ENCODE data around the gene TRERF1. TPM values are rescaled to one million over a fixed set of nuclear protein-coding genes. Genes with fewer than 3 reads are reported as not detected.
A peak's percentile ranks its signal among the peaks of the same experiment; 100 is the strongest.

TRERF1 gene
- total RNA-seq, 1 donor, result 6.5 TPM

GRCh38 chr6:42385339-42385738 lies 66.4 kb downstream of the TRERF1 start:
- H3K4me3 ChIP-seq (ENCODE audit: low read depth, low read length), result no peak overlapping the region
- no peak for DNase-seq (ENCODE audit: low read depth)
- TF ChIP-seq, protein P1, sequence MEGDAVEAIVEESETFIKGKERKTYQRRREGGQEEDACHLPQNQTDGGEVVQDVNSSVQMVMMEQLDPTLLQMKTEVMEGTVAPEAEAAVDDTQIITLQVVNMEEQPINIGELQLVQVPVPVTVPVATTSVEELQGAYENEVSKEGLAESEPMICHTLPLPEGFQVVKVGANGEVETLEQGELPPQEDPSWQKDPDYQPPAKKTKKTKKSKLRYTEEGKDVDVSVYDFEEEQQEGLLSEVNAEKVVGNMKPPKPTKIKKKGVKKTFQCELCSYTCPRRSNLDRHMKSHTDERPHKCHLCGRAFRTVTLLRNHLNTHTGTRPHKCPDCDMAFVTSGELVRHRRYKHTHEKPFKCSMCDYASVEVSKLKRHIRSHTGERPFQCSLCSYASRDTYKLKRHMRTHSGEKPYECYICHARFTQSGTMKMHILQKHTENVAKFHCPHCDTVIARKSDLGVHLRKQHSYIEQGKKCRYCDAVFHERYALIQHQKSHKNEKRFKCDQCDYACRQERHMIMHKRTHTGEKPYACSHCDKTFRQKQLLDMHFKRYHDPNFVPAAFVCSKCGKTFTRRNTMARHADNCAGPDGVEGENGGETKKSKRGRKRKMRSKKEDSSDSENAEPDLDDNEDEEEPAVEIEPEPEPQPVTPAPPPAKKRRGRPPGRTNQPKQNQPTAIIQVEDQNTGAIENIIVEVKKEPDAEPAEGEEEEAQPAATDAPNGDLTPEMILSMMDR (IDR thresholded peaks at IDR 0.05; ENCODE audit: insufficient read depth, low read depth, low read length), result no peak

DNA sequence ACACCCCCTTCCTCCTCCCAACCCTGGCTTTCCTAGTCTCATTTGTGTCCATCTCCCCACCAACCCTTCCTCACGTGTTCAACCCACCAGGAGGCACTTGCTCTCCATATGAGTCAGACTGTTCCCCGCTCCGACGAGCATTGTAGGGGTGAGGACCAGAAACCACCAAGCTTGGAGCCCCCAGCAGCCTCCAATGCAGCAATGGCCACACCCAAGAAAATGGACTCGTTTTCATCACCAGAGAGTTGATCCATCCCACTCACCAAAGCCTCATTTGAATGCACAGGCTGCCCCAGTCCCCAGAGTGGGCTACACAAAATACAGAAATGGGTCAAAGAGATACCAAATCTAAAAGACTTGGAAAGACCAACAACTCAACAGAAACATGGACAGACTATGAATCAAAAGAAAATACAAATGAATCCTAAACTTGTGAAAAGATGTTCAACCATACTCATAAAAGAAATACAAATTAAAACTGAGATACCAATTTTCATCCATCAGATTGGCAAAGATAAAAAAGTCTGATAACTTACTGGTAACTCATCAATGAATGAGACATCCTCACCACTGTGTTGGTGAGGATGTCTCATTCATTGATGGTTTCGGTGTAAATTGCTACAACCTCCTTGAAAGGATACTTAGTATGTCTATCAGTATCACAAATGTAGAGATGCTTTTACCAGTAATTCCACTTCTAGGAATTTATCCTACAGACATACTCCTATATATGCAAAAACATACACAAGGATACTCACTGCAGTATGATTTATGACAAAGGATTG lies 68.1 kb downstream of the TRERF1 start:
- H3K4me3 ChIP-seq (ENCODE audit: low read depth, low read length), result no peak overlapping the region
- no peak for DNase-seq (ENCODE audit: low read depth)
- TF ChIP-seq, protein P1 (IDR thresholded peaks at IDR 0.05; ENCODE audit: insufficient read depth, low read depth, low read length), result no peak

DNA sequence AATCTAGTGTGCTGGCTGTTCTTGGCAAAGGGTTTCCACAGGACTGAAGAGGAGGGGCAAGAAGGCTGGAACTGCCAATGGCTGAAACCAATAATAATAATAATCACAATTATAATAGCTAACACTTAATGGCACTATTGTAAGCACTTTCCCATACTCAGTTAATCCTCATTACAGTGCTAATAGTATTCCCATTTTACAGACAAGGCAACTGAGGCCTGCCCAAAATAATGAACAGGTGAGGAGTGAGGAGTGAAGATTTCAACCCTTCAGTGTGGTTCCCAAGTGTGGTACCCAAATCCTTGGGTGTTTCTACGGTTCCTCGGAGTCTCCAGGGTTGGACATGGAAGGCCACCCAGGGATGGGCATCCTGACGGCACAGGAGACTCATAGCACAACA lies 69.9 kb downstream of the TRERF1 start:
- DNase-seq (ENCODE audit: low read depth), result no peak
- TF ChIP-seq, protein P1 (IDR thresholded peaks at IDR 0.05; ENCODE audit: insufficient read depth, low read depth, low read length), result no peak
- H3K4me3 ChIP-seq (ENCODE audit: low read depth, low read length), result no peak overlapping the region

DNA sequence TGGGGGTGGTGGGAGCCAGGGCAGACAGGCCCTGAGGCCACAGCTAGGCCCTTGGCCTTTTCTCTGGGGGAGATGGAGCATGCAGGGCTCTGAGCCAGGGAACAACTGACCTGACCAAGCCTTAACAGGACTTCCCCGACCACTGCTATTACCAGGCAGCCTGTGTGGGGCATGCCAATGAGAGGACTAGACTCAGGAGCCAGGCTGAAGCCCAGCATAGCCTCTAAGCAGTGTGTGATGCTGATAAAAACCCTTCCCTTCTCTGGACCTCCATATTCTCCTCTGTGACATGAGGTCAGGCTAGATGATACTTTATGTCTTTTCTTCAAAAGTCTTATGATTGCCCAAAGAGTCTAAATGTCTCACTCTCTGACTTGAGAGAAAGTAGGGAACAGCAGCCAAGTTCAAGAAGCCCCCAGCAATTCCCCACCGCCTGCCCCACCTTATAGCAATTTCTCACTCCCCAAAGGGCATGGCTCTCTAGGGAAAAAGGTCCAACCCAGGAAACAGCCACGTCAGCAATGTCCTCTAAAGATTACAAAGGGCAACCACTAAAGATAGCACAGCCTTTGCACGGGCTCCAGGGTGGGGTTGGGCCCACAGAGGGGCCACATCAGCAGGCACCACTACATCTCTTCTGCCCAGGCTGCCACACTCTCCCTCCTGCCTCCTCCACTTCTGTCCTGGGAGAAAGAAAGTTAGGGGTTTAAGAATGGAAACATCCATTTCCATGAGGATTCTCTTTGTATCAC lies 71.3 kb downstream of the TRERF1 start:
- no peak overlapping the region for H3K4me3 ChIP-seq (ENCODE audit: low read depth, low read length)
- DNase-seq (ENCODE audit: low read depth), result peak; percentile 73
- TF ChIP-seq, protein P1 (IDR thresholded peaks at IDR 0.05; ENCODE audit: insufficient read depth, low read depth, low read length), result no peak

GRCh38 chr6:42378536-42378935 lies 73.2 kb downstream of the TRERF1 start:
- DNase-seq (ENCODE audit: low read depth), result no peak
- TF ChIP-seq, protein P1 (IDR thresholded peaks at IDR 0.05; ENCODE audit: insufficient read depth, low read depth, low read length), result no peak
- H3K4me3 ChIP-seq (ENCODE audit: low read depth, low read length), result no peak overlapping the region

GRCh38 chr6:42378125-42378524 lies 73.6 kb downstream of the TRERF1 start:
- no peak overlapping the region for H3K4me3 ChIP-seq (ENCODE audit: low read depth, low read length)
- TF ChIP-seq, protein P1 (IDR thresholded peaks at IDR 0.05; ENCODE audit: insufficient read depth, low read depth, low read length), result no peak
- no peak for DNase-seq (ENCODE audit: low read depth)
